Measurements from ENCODE around the gene FGF22. TPM values are rescaled to one million over a fixed set of nuclear protein-coding genes. Genes with fewer than 3 reads are reported as not detected.

Gene FGF22
- total and polyA plus RNA-seq, 2 of the 4 experiments (the other 2 are of a cell fraction), result 0.14 TPM; not detected in 1

GRCh38 chr19:657611-658010 is 17.9 kb downstream of the FGF22 start:
- Histone ChIP-seq H3K9me3 (ENCODE audit: control insufficient read depth, insufficient read depth, low read length) (no peaks in the 10 kb centered on the region), H3K56ac (ENCODE audit: extremely low read depth, insufficient read depth, low read length) (no peak overlapping the region), H4K91ac (ENCODE audit: insufficient read depth, low read depth, low read length) (no peak overlapping the region), H3K36me3 (ENCODE audit: control insufficient read depth, insufficient read depth, low read length) (peaks cover 20% of the 10 kb centered on the region), H4K8ac (ENCODE audit: low read depth in 2 of 2, low read length in 2 of 2) (no peak overlapping the region), H3K4me2 (ENCODE audit: low read depth, low read length) (no peak overlapping the region), H2BK20ac (ENCODE audit: low read depth, low read length) (no peak overlapping the region), H3K9me1 (ENCODE audit: insufficient read depth, low read length) (no peaks in the 10 kb centered on the region), H2AK5ac (ENCODE audit: low read depth, low read length) (no peak overlapping the region), H3K9ac (ENCODE audit: low read depth, low read length) (no peak overlapping the region), H3K4me3 (ENCODE audit: insufficient read depth, low read depth, low read length) (no peak overlapping the region), H3K4ac (ENCODE audit: low read depth, low read length) (no peak overlapping the region), H2AFZ (replicated peaks; ENCODE audit: low read length, poor library complexity) (no peak overlapping the region), H4K20me1 (ENCODE audit: insufficient read depth, low read length) (peaks cover 95% of the 10 kb centered on the region), H3K14ac (replicated peaks; ENCODE audit: low read depth, low read length) (no peak overlapping the region), H3K27me3 (ENCODE audit: control insufficient read depth, insufficient read depth, low read length) (no peaks in the 10 kb centered on the region), H2AK9ac (replicated peaks; ENCODE audit: low read depth, low read length, poor library complexity) (no peak overlapping the region), H4K5ac (ENCODE audit: low read depth, low read length) (no peak overlapping the region), H2BK15ac (ENCODE audit: low read depth, low read length) (no peak overlapping the region), H2BK120ac (ENCODE audit: low read depth, low read length) (no peak overlapping the region), H3K27ac (ENCODE audit: insufficient read depth, low read length) (no peak overlapping the region), H3K18ac (ENCODE audit: low read depth, low read length) (no peak overlapping the region), H3K23ac (ENCODE audit: low read depth, low read length) (no peak overlapping the region), H2BK5ac (ENCODE audit: low read depth, low read length, poor library complexity, severe bottlenecking) (no peak overlapping the region), H3K4me1 (ENCODE audit: control insufficient read depth, insufficient read depth, low read length) (peaks cover 9% of the 10 kb centered on the region), H3K79me1 (ENCODE audit: low read depth in 1 of 2, low read length in 2 of 2) (peaks cover 0 to 57% of the 10 kb centered on the region in 2 experiments; a peak in 3 of 4 replicates)
- no peak for TF ChIP-seq FOS (IDR thresholded peaks at IDR 0.05; ENCODE audit: low read depth, low read length)
- dilution Hi-C loops (cut with HindIII; ENCODE audit: low sequenced_read_pairs, unreplicated experiment), result no loop called here
- no peak for DNase-seq
- intact Hi-C loops (cut with micrococcal nuclease), result no loop called here
- ChIA-PET POLR2A (ENCODE audit: unreplicated experiment) (no interaction called here), CTCF (no interaction called here)
- ATAC-seq (ENCODE audit: low read depth), result no peak
- 98% methylated on average over 16 of the region's 19 CpGs; no CpG with 5 or more reads in 1 of the 2 experiments for WGBS, 2 experiments (ENCODE audit: extremely low coverage in 2 of 2, insufficient read length in 1 of 2)
- no TSS peak for BruUV-seq (replicated peaks)
- in situ Hi-C loops (cut with MboI; ENCODE audit: low sequenced_read_pairs), result no loop called here

Data from IMR-90 (cell line).